ENCODE data around the gene SLC30A2.

The SLC30A2 gene

GRCh38 chr1:25999041-25999800, 46.7 kb downstream of the SLC30A2 start:
- in situ Hi-C loops (cut with MboI; ENCODE audit: low sequenced_read_pairs), result no loop called here

- in situ Hi-C loops (cut with MboI; ENCODE audit: low sequenced_read_pairs), result no loop called here
These were observed 47.8 kb downstream of the SLC30A2 start, which contains the start of gene PAFAH2 for GRCh38 chr1:25997828-25998761. Gene PAFAH2, minus strand, starts transcription at chr1:25998063. Its CDS starts 7,247 bp downstream, at chr1:25990816.

- in situ Hi-C loops (cut with MboI; ENCODE audit: low sequenced_read_pairs), result no loop called here
These were observed 48.7 kb downstream of the SLC30A2 start for GRCh38 chr1:25996966-25997827.

GRCh38 chr1:25994402-25995150, 51.3 kb downstream of the SLC30A2 start:
- in situ Hi-C loops (cut with MboI; ENCODE audit: low sequenced_read_pairs), result no loop called here

GRCh38 chr1:25993197-25993951, 52.5 kb downstream of the SLC30A2 start:
- in situ Hi-C loops (cut with MboI; ENCODE audit: low sequenced_read_pairs), result no loop called here

GRCh38 chr1:25992689-25993171, 53.2 kb downstream of the SLC30A2 start:
- in situ Hi-C loops (cut with MboI; ENCODE audit: low sequenced_read_pairs), result no loop called here

GRCh38 chr1:25991937-25992688, 53.8 kb downstream of the SLC30A2 start:
- in situ Hi-C loops (cut with MboI; ENCODE audit: low sequenced_read_pairs), result no loop called here

- in situ Hi-C loops (cut with MboI; ENCODE audit: low sequenced_read_pairs), result no loop called here
These were observed 55.1 kb downstream of the SLC30A2 start for GRCh38 chr1:25990702-25991395.

- in situ Hi-C loops (cut with MboI; ENCODE audit: low sequenced_read_pairs), result no loop called here
These were observed 55.7 kb downstream of the SLC30A2 start for GRCh38 chr1:25990251-25990650.

- in situ Hi-C loops (cut with MboI; ENCODE audit: low sequenced_read_pairs), result no loop called here
These were observed 56.3 kb downstream of the SLC30A2 start for GRCh38 chr1:25989440-25990234.

GRCh38 chr1:25987951-25988350, 58.0 kb downstream of the SLC30A2 start:
- in situ Hi-C loops (cut with MboI; ENCODE audit: low sequenced_read_pairs), result no loop called here

Data from hTERT RPE-1 (cell line).